Nucleus accumbens (tissue), 56 donors: ENCODE measurements around the gene RND3.
A peak's percentile ranks its signal among the peaks of the same experiment; 100 is the strongest.

ENCODE experiments used
- DNase-seq, 56 donors: peaks; one replicate each; lab custom pipeline; 2025; lab: John Stamatoyannopoulos, UW

Gene RND3

DNA sequence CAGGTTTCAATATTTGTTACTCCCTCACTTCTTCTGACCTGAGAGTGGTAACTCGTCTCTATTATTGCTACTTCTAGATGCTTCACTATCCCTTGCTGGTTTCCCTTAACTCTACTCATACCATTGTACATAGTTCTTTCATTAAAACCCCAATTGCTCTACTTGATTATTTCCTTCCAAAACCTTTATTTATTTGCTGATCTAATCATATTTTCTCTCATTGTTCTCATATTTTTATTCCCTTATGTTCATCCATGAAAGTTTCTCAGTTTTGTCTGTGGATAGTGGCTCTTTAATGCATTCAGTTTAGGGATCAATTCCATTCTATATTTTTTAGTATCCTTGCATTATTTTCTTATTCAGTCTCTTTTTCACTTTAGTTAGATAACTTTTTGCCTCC is 42.1 kb downstream of the RND3 start:
- no peak for DNase-seq

DNA sequence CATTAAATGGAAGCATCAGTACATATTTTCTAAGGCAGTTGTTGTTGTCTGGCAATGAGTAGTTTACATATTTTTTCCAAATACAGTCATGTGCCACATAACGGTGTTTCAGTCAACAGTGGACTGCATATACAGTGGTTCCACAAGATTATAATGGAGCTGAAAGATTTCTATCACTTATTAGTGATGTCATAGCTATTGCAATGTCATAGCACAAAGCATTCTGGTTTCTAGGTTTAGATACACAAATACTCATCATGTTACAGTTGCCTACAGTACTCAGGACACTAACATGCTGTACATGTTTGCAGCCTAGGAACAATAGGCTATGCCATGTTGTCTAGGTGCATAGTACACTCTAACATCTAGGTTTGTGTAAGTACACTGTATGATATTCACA is 45.0 kb downstream of the RND3 start:
- DNase-seq: no peak

DNA sequence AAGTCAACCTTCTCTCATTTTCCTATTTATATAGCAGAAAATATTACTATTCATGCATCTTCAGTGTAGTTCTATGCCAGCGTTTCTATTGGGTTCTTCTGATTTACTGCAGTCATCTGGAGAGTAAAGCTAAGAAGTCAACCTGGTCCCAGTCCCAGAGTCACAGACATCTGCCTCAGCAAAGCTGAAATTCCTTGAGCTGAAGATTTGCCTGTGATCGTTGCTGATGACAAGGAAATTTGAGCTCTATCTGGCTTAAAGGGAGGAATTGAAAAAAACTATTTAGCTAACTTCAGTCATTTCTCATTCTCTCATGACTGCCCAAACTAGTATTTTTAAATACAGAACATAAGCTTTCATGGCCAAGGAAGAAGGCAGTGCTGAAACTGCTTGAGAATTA is 45.7 kb downstream of the RND3 start:
- no peak for DNase-seq

DNA sequence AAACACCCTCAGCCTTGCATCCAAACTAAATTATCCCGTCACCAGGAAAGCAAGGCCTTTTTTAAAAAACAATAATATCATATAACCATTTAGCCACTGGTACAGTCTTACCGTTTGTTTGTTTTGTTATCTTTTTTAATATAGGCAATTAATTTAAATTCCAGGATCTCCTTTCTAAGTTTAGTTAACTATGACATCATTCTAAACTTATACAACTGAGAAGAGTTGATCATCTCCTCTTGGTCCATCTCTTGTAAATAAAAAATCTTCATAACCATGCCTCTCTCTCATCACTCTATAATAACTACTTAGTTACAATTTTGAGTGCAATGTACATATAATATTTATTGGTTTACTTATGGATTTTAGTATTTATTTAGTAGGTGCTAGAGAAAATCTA is 46.2 kb downstream of the RND3 start:
- no peak for DNase-seq

DNA sequence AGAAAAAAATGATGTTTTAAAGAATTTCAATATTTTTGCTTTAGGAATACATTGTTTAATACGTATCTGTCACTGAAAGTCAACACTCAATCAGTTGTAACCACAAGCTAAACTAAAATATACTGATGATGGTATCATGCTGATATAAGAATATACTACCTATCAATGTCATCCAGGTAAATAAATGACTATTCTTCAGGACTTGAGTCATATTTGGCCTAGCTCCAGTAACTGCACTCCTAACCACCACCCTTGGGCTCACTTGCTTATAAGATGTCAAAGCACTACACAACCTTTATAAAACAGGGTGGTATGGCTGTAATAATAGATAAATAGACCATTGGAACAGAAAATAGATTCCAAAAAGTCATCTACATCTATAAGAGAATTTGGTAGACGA is 48.8 kb downstream of the RND3 start:
- DNase-seq: no peak

DNA sequence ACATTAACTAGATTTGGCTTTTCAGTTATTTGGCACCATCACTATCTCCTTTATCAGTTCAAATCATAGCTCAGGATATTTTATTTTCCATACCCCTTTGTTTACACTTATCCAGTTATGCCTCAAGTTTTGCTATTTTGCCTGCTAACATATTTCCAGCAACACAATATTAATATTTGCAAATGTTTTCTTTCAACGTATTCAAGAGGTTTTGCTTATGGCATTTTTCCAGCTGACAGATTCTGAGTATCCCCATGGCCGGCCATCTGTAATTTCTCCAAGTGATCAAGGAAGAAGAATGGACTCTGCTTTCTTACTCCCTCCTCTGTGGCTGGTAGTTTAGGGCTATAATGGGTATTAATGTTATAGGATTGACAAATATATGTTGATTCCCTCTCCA is 49.4 kb downstream of the RND3 start:
- DNase-seq: no peak

DNA sequence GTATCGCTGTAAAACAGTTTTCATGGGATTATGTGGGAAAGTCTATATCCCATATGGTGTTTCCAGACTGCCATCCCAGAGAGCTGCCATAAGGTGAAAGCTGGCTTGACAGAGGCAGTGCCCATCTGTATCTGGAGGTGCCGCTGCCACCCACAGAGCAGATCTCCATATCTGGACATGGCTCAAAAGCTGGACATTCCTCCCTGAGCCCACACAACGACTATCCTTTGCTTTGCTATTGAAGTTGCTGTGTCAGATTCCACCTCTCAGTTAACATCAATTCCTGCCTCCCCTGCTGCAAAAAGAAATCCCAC is 55.2 kb downstream of the RND3 start:
- no peak for DNase-seq

DNA sequence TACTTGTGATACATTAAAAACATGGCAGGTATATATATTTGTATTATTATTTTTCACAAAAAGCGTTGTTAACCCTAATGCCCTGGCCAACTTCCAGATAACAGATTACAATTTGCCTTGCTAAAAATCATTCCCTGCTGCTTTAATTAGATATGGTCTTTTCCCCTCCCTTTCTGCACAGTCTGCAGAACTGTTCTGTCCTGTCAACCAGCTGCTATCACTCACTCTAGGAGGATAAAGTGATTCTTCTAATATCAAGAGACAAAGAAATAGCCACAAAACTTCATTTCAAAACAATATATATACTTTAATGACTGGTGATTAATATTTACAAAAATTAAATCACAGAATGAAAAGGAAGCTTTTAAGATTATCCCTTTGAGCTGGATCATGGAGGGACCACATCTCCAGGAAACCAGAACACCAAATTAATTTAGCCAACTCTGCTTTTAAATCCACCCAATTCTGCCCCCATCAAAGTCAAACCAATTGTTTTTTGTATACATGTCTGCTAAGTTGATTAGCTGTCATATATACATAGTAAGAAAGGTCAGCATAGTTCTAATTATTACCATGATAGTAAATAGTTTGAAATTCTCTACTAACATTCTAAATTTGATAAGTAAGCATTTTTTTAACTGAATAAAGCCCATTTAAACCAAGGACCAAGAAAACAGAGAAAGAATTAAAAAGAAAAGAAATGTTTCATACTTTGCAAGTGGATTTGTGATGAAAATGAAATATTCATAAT is 55.7 kb downstream of the RND3 start:
- no peak for DNase-seq

DNA sequence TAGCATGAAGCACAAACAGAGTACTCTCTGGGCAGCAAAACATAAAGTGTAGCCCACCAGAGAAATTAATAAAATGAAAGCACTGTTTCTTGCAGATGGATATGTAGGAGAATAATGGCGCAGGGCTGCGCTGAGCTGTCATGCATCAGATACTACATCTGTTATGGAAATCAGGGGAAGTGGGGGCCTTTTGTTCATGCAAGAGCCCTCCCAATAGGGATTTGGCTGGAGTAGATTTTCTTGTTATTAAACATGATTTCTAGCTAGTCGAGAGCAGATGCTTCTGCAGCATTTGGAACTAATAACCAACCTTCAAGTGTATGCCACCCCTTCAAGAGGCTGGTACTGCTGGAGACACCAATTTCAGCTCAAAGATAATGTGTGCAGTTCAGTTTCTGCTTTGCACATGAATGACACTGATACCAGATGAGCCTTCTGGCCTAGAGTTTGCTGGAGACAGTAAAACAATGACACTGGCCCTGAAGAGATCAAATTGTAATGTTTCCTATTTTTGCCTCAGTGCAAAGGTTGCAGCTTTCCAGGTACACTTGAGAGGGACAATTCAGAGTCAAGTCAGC is 58.0 kb downstream of the RND3 start:
- no peak for DNase-seq

DNA sequence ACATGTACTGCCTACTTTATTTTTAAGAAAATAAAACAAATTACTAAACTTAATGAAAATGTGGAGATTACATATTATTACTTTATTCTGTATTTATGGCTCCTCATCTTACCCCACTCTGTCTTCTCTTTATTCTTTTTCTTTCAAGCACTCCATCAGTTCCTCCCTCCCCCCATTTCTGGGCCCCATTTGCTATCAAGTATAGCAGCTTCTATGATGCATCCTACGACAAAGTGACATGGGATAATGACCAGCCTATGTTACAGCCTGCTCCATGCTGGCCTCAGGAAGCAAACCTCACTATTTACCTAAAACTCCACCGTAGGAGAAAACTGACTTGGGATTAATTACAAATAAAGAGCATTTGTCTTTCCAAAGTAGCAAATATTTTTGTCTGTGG is 58.8 kb downstream of the RND3 start:
- DNase-seq: no peak

DNA sequence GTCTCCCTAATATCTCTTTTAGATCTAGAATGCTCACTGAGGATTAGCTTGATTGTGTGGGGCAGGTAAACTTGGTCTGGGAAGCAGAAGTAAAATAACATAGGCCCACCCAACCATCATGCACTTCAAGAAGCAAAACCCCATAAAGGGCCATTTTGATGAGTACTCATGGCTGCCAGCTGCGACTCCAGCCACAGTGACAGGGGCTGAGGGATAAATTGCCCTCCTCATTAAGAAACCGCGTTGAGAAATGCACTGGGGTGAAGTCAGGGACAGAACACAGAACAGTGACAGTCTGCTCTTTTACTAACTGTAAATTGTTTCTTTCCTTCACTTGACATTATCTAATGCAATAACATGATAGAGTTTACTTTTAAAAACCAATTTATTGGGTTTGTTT is 60.2 kb downstream of the RND3 start:
- DNase-seq: no peak

DNA sequence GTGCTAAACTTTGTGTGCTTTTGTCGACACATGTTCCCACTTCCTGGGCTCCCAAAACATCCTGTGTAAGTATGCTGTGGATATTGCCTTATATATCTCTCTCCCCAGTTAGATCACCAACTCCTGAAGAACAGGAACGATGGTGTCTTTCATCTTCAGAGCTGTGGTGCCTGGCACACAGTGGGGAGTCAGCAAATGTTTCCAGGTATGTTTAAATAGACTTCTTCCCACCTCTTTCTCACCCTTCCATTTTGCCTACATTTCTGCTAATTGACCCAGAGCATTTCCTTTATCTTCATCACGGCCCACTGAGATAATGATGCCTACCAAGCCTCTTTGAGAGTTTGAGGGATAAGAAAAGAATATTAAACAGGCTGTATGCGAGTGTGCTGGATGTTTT is 60.7 kb downstream of the RND3 start:
- no peak for DNase-seq

DNA sequence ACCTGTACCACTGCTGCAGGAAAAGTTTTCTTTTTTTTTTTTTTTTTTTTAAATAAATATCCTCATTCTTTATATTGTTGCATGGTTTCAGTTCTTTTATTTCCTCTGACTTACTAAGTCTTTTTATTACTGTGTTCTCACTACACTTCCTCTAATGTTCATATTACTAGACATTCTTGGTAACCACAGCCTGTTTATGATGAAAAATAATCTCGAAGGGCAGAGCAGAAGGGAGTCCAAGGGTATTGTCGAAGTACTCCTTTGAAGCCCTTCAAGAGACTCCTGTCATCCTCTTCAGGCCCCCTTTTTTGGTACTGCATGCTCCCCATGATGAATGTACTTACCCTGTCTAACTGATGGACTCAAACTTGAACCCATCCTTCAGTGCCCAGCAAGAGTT is 61.2 kb downstream of the RND3 start:
- no peak for DNase-seq

DNA sequence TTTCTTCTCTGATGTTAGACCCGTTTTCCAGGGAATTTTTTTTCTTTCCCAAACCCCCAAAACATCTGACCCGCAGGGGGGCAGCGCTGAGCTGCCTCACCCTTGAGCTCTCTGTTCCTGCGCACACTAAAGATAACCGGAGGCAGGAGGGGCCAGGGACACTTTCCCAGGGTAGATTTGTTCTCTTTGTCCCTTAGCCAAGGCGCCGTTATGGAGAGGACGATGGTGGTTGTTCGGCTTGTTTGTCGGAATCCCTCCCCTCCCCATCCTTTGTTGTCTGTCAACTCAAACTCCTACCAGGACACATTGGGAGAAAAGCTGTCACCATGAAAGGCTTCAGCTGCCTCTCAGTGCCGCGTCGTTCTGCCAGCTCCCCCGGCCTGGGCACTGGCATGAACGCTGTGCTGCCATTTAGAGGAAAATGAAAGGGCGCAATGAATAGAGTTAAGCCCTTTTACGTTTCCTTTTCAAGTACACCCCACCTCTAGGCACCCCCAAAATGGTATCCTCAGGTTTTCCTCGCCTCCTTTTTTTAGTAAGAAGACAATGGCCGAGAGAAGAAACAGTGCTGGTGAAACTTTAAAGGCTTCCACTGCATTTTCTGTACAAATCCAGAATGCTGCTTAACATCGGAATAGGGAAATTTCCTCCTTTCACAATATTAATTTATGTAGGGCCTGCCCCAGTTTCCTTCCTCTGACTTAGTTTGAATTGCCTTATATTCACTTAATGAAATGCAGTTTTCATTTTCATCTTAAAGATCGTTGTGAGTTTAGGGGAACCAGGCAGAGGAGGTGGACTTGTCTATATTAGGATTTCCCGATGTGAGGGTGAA is 62.1 kb downstream of the RND3 start:
- DNase-seq: peak in 18 of 56 donors; percentile 0 to 46 (median 24)

DNA sequence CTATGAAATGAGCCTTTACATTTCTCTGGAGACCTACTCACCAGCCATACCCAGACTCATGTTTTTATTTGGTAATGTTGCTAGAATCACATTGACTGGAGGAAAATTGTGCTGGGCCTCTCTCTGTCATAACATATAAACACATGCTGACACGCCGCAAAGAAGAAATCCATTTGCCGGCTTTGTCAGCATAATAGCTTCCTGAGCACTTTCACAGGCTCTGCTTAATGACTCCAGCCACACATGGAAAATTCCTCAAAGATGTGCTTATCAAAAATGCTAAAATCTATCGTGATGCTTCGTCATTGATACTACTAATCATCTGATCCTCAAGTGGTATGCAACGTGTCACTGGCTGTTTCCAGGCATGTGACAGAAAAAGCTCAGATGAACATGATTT is 63.1 kb downstream of the RND3 start:
- no peak for DNase-seq

DNA sequence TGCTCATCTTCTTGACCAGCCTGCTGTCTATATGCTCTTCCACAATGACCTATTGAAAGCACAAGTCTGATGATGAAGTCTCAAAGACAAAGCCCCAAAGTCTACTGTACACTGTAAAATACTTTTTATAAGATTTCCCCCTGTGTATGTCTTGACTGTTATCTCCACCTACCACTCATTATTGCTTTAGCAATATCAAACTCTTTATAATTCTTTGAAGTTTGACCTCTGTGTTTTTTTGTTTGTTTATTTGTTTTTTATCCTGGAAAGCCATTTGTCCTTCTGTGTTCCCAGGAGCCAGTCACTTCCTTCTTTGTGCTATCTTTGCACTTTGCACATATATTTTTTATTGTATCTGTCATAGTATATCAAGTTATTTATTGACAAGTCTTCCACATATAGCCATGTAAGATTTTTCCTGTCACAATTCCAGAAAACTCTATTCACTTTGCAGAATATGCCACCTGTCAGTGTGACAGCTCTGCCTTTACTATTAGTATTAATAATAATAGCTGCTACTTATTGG is 66.3 kb downstream of the RND3 start:
- no peak for DNase-seq

DNA sequence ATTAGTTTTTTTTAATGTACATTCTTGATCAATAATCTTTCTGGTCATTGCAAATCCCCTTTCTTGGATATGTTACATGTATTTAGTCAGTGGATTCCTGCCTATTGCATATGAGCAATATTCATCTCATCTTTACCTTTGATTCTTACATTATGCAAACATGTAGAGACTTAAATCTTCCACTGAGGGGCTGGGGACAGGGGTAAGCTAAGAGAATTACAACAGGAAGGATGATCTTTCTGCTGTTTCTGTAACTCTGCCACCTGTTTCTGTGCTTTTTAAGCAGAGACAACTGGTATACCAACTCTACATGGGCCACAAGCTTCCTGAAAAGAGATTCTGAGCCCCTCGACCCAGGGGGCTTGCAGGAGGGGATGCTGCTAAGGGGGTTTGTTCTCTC is 68.6 kb downstream of the RND3 start:
- DNase-seq: no peak
